GM12878 (cell line): ENCODE measurements around the gene SPIRE1. TPM values are rescaled to one million over a fixed set of nuclear protein-coding genes. Genes with fewer than 3 reads are reported as not detected.

Experiments used
- ATAC-seq: fragments of 200-7000 bp; cut with Tn5 transposase; 3 replicates; pipeline ENCODE4 v1.9.1; 2020; ENCODE audit warnings: mild to moderate bottlenecking, moderate library complexity
- BruUV-seq: library from RNA; stranded (reverse); fragments of 400-500 nt; replicated peaks from 2 replicates; lab custom pipeline; 2021; lab: Mats Ljungman, UMichigan
- CTCF ChIA-PET: fragments of 300-600 bp; sonication (Branson Sonifier 250); formaldehyde crosslinking; extraction: SDS; loops from one replicate; lab custom pipeline; 2021; ENCODE audit warnings: inconsistent platforms; lab: Yijun Ruan, JAX
- POLR2A ChIA-PET: fragments of 350-600 bp; formaldehyde crosslinking; extraction: SDS; loops from one replicate; lab custom pipeline; 2021; ENCODE audit warnings: inconsistent platforms; lab: Charles Lee
- RAD21 ChIA-PET: fragments of 300-600 bp; sonication (Branson Sonifier 250); formaldehyde crosslinking; loops from one replicate; lab custom pipeline; 2023; ENCODE audit warnings: antibody characterized with exemption; ENCODE audit not compliant: unreplicated experiment; lab: Charles Lee
- SMC1A ChIA-PET: fragments of 300-600 bp; sonication (Branson Sonifier 250); formaldehyde crosslinking; loops from one replicate; lab custom pipeline; 2023; ENCODE audit not compliant: unreplicated experiment, uncharacterized antibody; lab: Charles Lee
- DNase-seq: peaks from one replicate; pipeline ENCODE4 v3.0.0-alpha.2; 2011; ENCODE audit warnings: low read depth, low spot score
- FAIRE-seq: peaks from 3 replicates; lab custom pipeline; 2011; peaks lifted over from hg19 to GRCh38; lab: Jason Lieb, UNC
- H2AFZ ChIP-seq: 2 replicates; pipeline ENCODE4 v1.6.0; 2011; ENCODE audit warnings: low read depth, low read length, control low read depth; ENCODE audit not compliant: control insufficient read depth
- H3K27ac ChIP-seq: 2 replicates; pipeline ENCODE4 v1.5.1; 2011; ENCODE audit warnings: control low read depth; ENCODE audit not compliant: control insufficient read depth, insufficient read depth
- H3K27me3 ChIP-seq, 2 experiments: replicated peaks in 1 of 2; 2 replicates each; pipeline versions ENCODE4 v1.6.0 to v1.6.1; 2011; ENCODE audit warnings: low read length in 1 of 2; ENCODE audit not compliant: control insufficient read depth in 2 of 2, insufficient read depth in 2 of 2
- H3K36me3 ChIP-seq, 2 experiments: 2 replicates each; pipeline ENCODE4 v1.5.1; 2011; ENCODE audit warnings: low read length in 1 of 2; ENCODE audit not compliant: control insufficient read depth in 2 of 2, insufficient read depth in 2 of 2
- H3K4me1 ChIP-seq: 2 replicates; pipeline ENCODE4 v1.6.1; 2011; ENCODE audit warnings: mild to moderate bottlenecking, low read length, moderate library complexity, mixed read lengths; ENCODE audit not compliant: control insufficient read depth, insufficient read depth
- H3K4me2 ChIP-seq: 2 replicates; pipeline ENCODE4 v1.6.0; 2011; ENCODE audit warnings: control low read depth; ENCODE audit not compliant: control insufficient read depth, insufficient read depth
- H3K4me3 ChIP-seq: fragments of 200-600 bp; sonication (generic); 2 replicates; pipeline ENCODE4 v1.5.1; 2016
- H3K79me2 ChIP-seq: 2 replicates; pipeline ENCODE4 v1.6.0; 2011; ENCODE audit warnings: low read length; ENCODE audit not compliant: control insufficient read depth, insufficient read depth
- H3K9ac ChIP-seq: 2 replicates; pipeline ENCODE4 v1.8.0; 2011; ENCODE audit warnings: low read length, control low read depth, mixed read lengths; ENCODE audit not compliant: control insufficient read depth, insufficient read depth
- H3K9me3 ChIP-seq: replicated peaks from 3 replicates; pipeline ENCODE4 v1.5.1; 2011; ENCODE audit warnings: mild to moderate bottlenecking, low read length; ENCODE audit not compliant: control insufficient read depth, insufficient read depth
- H4K20me1 ChIP-seq: 2 replicates; pipeline ENCODE4 v1.6.0; 2011; ENCODE audit not compliant: control insufficient read depth, insufficient read depth
- CBX5 ChIP-seq: sonication (generic); IDR thresholded peaks from 2 replicates; pipeline ENCODE4 v1.6.1; 2016; ENCODE audit warnings: low read depth, moderate library complexity, mild to moderate bottlenecking, inconsistent platforms
- CEBPB ChIP-seq, 2 experiments: fragments of 150-350 bp in 1 of 2; IDR thresholded peaks; 2 replicates each; pipeline ENCODE4 v1.6.1; 2012 to 2014; ENCODE audit warnings: low read depth in 2 of 2, low read length in 2 of 2, borderline replicate concordance in 1 of 2, inconsistent platforms in 1 of 2
- GABPA ChIP-seq: IDR thresholded peaks from 2 replicates; pipeline ENCODE4 v1.6.1; 2014; ENCODE audit warnings: antibody characterized with exemption, low read depth, mild to moderate bottlenecking, inconsistent platforms
- HDAC6 ChIP-seq: fragments of 200-600 bp; sonication (generic); IDR thresholded peaks from one replicate; pipeline ENCODE4 v1.8.0; 2017; ENCODE audit warnings: antibody characterized with exemption; ENCODE audit not compliant: unreplicated experiment
- IRF4 ChIP-seq: IDR thresholded peaks from 2 replicates; pipeline ENCODE4 v1.6.1; 2011; ENCODE audit warnings: low read depth, low read length
- NKRF ChIP-seq: fragments of 450-650 bp; conservative IDR thresholded peaks from 2 replicates; pipeline ENCODE4 v1.6.1; 2017; ENCODE audit warnings: mild to moderate bottlenecking, moderate library complexity
- PKNOX1 ChIP-seq: fragments of 450-650 bp; IDR thresholded peaks from 2 replicates; pipeline ENCODE4 v1.6.1; 2016; ENCODE audit warnings: mild to moderate bottlenecking
- RELA ChIP-seq: fragments of 450-650 bp; IDR thresholded peaks from 2 replicates; pipeline ENCODE4 v1.8.0; 2014; ENCODE audit warnings: borderline replicate concordance; ENCODE audit not compliant: partially characterized antibody
- SREBF2 ChIP-seq: IDR thresholded peaks from 2 replicates; pipeline ENCODE4 v1.6.1; 2012; ENCODE audit warnings: mild to moderate bottlenecking, low read length
- TCF3 ChIP-seq: IDR thresholded peaks from 2 replicates; pipeline ENCODE4 v1.6.1; 2012; ENCODE audit warnings: low read depth, mild to moderate bottlenecking, low read length, borderline replicate concordance; ENCODE audit not compliant: insufficient read depth
- USF2 ChIP-seq: IDR thresholded peaks from 2 replicates; pipeline ENCODE4 v1.6.1; 2011; ENCODE audit warnings: low read depth, low read length, improper control_type of control experiment, borderline replicate concordance
- WGBS: methylation state at CpG from one replicate; pipeline ENCODE4 v1.1.6; 2016; ENCODE audit warnings: low lambda C conversion rate; ENCODE audit not compliant: insufficient replicate concordance, insufficient coverage; ENCODE audit errors: missing lambda C conversion rate; 5-methylcytosine and 5-hydroxymethylcytosine counted together
- in situ Hi-C: fragments of 300-500 bp; cut with MboI; formaldehyde crosslinking; loops from 9 replicates; pipeline ENCODE4 v1.14.3; 2018; ENCODE audit warnings: mixed read lengths
- intact Hi-C: fragments of 100-400 bp; cut with micrococcal nuclease; formaldehyde crosslinking; loops from one replicate; pipeline ENCODE4 v1.14.2; 2022; ENCODE audit not compliant: unreplicated experiment
- polyA plus RNA-seq, 11 experiments: library from polyadenylated mRNA; depleted of rRNA in 4 of 11; unstranded in 6 of 11; stranded (reverse) in 5 of 11; fragments of >200 nt; fragmentation: Nextera tagmentation in 4 of 11; fragmentation: Illumina TruSeq in 1 of 11; extraction: Ambion mirVana in 4 of 11; extraction: Trizol in 1 of 11; gene quantifications; 1 replicate in 1 of 11; 2 replicates in 10 of 11; pipeline versions ENCODE4 v1.2.1 to v1.2.3, GENCODE V29; 2011 to 2016; ENCODE audit warnings: inconsistent platforms in 2 of 11, missing spikeins in 2 of 11, low read depth in 1 of 11
- total RNA-seq, 4 experiments: library from RNA; depleted of rRNA in 3 of 4; stranded (reverse); fragments of >200 nt in 3 of 4; fragmentation: Illumina TruSeq in 1 of 4; extraction: Trizol in 1 of 4; gene quantifications; 2 replicates each; pipeline versions ENCODE4 v1.2.1 to v1.2.3, GENCODE V29; 2013 to 2021

Gene SPIRE1
- total and polyA plus RNA-seq, 10 of the 15 experiments (the other 5 are each of a cell fraction or from before 2014, with no cell fraction given): 0.18 to 9.2 (median 4.3) TPM

- no peak for TF ChIP-seq RELA
- TF ChIP-seq TCF3: no peak
- TF ChIP-seq CBX5: no peak
- no peak for TF ChIP-seq USF2
- no peak for TF ChIP-seq SREBF2
- TF ChIP-seq PKNOX1: no peak
- TF ChIP-seq HDAC6: no peak
- no peak for TF ChIP-seq GABPA
These were observed 223.9 kb downstream of the SPIRE1 start (continued) for GRCh38 chr18:12433829-12434540.

- no peak for DNase-seq
- intact Hi-C loops (no loop called here), in situ Hi-C loops (no loop called here)
- Histone ChIP-seq H3K4me2 (no peak overlapping the region), H4K20me1 (no peaks in the 10 kb centered on the region), H3K4me1 (no peaks in the 10 kb centered on the region), H3K9ac (no peak overlapping the region), H2AFZ (no peak overlapping the region), H3K79me2 (no peaks in the 10 kb centered on the region), H3K27ac (no peak overlapping the region), H3K36me3 (no peaks in the 10 kb centered on the region; a peak in 3 of 4 replicates), H3K9me3 (no peaks in the 10 kb centered on the region), H3K4me3 (no peak overlapping the region), H3K27me3 (no peaks in the 10 kb centered on the region)
- RAD21 ChIA-PET: no interaction called here
- no peak for FAIRE-seq
- CTCF ChIA-PET: no interaction called here
- TF ChIP-seq NKRF (no peak), IRF4 (no peak), CEBPB (IDR thresholded peaks at IDR 0.05; ENCODE audit: borderline replicate concordance in 1 of 2, low read depth in 2 of 2, low read length in 2 of 2) (no peak)
- no TSS peak for BruUV-seq
- POLR2A ChIA-PET: no interaction called here
- SMC1A ChIA-PET: no interaction called here
- WGBS: 98% methylated on average over 31 of the region's 31 CpGs
- no peak for ATAC-seq
These were observed 225.0 kb downstream of the SPIRE1 start for GRCh38 chr18:12432881-12433280.
